Heart left ventricle (tissue), 13 donors: ENCODE measurements around the gene SLC5A6.

Source experiments
- POLR2A ChIP-seq, 2 donors: fragments of 450-650 bp; IDR thresholded peaks; one replicate each; pipeline ENCODE4 v1.6.1; 2017; ENCODE audit warnings: antibody characterized with exemption in 2 of 2, mild to moderate bottlenecking in 2 of 2, moderate library complexity in 2 of 2
- TF ChIP-seq, protein P1 (sequence below), 12 donors: fragments of 200-600 bp; sonication (generic) in 4 of 12; IDR thresholded peaks; one replicate each; pipeline versions ENCODE4 v1.5.0 to v1.8.0; 2018 to 2022; ENCODE audit warnings: antibody characterized with exemption in 12 of 12, mild to moderate bottlenecking in 5 of 12
- donor health status: ischemic (EF 13 %, LVEDD 7.1; RV severe dilation, severe dysfunction).
- donor health status: DM: no; HTN: yes; CAD: no.
- donor health status: DM: no; HTN: no; CAD: no.
- donor health status: ischemic (EF 25% LVEDD 6.9; RV normal size, moderate dysfunction).
- donor health status: ischemic (EF 25% LVEDD 5.7; RV mildly dilated, moderate dysfunction).
- donor health status: ischemic (EF 35%, LVEDD 5.7; RV mildly dilated, moderate dysfunction).
- donor health status: nonischemic (EF 11% LVEDD 7.7; RV severe dilation, severe dysfunction).
- donor health status: DM: yes; HTN: yes; CAD: no.
- donor health status: PGD.
- donor health status: ischemic (EF 29% LVEDD 5.4; RV normal size, mild dysfunction).
- donor health status: nonischemic (EF 23%, LVEDD 6.1; RV moderate dilation, normal function).

DNA sequence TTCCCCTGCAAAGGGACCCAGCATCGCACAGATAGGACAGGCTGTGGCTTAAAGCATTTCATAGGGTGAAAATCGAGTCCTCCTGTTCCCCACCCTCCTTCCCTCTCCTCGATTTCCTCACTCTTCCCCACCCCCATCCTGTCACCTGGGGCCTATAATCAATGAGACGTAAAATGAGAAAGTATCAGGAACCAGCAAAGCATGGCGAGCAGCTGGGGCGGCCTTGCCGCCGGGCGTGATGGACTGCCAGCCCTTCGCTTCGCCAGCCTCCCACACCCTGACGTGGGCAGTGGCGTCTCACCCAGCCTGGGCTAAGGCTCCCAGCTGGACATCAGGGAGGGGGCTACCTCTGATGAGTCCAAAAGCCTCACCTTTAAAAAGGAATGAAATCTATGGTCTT, 39.7 kb upstream of the SLC5A6 start:
- TF ChIP-seq, protein P1, sequence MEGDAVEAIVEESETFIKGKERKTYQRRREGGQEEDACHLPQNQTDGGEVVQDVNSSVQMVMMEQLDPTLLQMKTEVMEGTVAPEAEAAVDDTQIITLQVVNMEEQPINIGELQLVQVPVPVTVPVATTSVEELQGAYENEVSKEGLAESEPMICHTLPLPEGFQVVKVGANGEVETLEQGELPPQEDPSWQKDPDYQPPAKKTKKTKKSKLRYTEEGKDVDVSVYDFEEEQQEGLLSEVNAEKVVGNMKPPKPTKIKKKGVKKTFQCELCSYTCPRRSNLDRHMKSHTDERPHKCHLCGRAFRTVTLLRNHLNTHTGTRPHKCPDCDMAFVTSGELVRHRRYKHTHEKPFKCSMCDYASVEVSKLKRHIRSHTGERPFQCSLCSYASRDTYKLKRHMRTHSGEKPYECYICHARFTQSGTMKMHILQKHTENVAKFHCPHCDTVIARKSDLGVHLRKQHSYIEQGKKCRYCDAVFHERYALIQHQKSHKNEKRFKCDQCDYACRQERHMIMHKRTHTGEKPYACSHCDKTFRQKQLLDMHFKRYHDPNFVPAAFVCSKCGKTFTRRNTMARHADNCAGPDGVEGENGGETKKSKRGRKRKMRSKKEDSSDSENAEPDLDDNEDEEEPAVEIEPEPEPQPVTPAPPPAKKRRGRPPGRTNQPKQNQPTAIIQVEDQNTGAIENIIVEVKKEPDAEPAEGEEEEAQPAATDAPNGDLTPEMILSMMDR (IDR thresholded peaks at IDR 0.05) = no peak
- TF ChIP-seq POLR2A (IDR thresholded peaks at IDR 0.05) = no peak
